Hepatocyte (in vitro differentiated cells): ENCODE results near the gene OGG1. TPM values are rescaled to one million over a fixed set of nuclear protein-coding genes. Genes with fewer than 3 reads are reported as not detected.

Experiments used
- DNase-seq: peaks from one replicate; pipeline ENCODE4 v3.0.0-alpha.2; 2016; ENCODE audit warnings: low spot score
- H2AFZ ChIP-seq: fragments of 200-600 bp; sonication (generic); 2 replicates; pipeline ENCODE4 v1.6.0; 2016; ENCODE audit warnings: antibody characterized with exemption, mild to moderate bottlenecking
- H3K27ac ChIP-seq: fragments of 200-600 bp; sonication (generic); 2 replicates; pipeline ENCODE4 v1.5.1; 2016; ENCODE audit warnings: mild to moderate bottlenecking
- H3K27me3 ChIP-seq: fragments of 200-600 bp; sonication (generic); 2 replicates; pipeline ENCODE4 v1.6.1; 2016
- H3K36me3 ChIP-seq: fragments of 200-600 bp; sonication (generic); replicated peaks from 2 replicates; pipeline ENCODE4 v1.5.1; 2016; ENCODE audit warnings: low read depth; ENCODE audit not compliant: insufficient read depth
- H3K4me1 ChIP-seq: fragments of 200-600 bp; sonication (generic); 2 replicates; pipeline ENCODE4 v1.5.1; 2016; ENCODE audit warnings: mild to moderate bottlenecking, moderate library complexity; ENCODE audit not compliant: insufficient read depth
- H3K4me2 ChIP-seq: fragments of 200-600 bp; sonication (generic); 2 replicates; pipeline ENCODE4 v1.6.0; 2016
- H3K4me3 ChIP-seq: fragments of 200-600 bp; sonication (generic); 2 replicates; pipeline ENCODE4 v1.5.1; 2016; ENCODE audit warnings: mild to moderate bottlenecking
- H3K79me2 ChIP-seq: fragments of 200-600 bp; sonication (generic); 2 replicates; pipeline ENCODE4 v1.6.0; 2017; ENCODE audit warnings: mild to moderate bottlenecking
- H3K9me2 ChIP-seq: fragments of 200-600 bp; sonication (generic); replicated peaks from 2 replicates; pipeline ENCODE4 v1.6.0; 2017; ENCODE audit warnings: mild to moderate bottlenecking; ENCODE audit not compliant: insufficient read depth
- H3K9me3 ChIP-seq: fragments of 200-600 bp; sonication (generic); 2 replicates; pipeline ENCODE4 v1.5.1; 2016; ENCODE audit warnings: low read depth, mild to moderate bottlenecking
- H4K20me1 ChIP-seq: fragments of 200-600 bp; sonication (generic); 2 replicates; pipeline ENCODE4 v1.6.0; 2016; ENCODE audit warnings: mild to moderate bottlenecking; ENCODE audit not compliant: insufficient read depth, poor library complexity, severe bottlenecking
- EZH2 ChIP-seq: fragments of 200-600 bp; sonication (generic); IDR thresholded peaks from 2 replicates; pipeline ENCODE4 v1.6.1; 2016; ENCODE audit warnings: antibody characterized with exemption, mild to moderate bottlenecking, borderline replicate concordance
- EZH2phosphoT487 ChIP-seq: fragments of 200-600 bp; sonication (generic); IDR thresholded peaks from one replicate; pipeline ENCODE4 v1.6.1; 2018; ENCODE audit warnings: antibody characterized with exemption, mild to moderate bottlenecking, low read depth, moderate library complexity; ENCODE audit not compliant: unreplicated experiment, severe bottlenecking
- WGBS: methylation state at CpG from one replicate; pipeline ENCODE4 v1.1.6; 2016; ENCODE audit warnings: low lambda C conversion rate; ENCODE audit errors: missing lambda C conversion rate; 5-methylcytosine and 5-hydroxymethylcytosine counted together
- polyA plus RNA-seq: library from polyadenylated mRNA; unstranded; fragments of >200 nt; fragmentation: Nextera tagmentation; extraction: Ambion mirVana; gene quantifications from 2 replicates; pipeline ENCODE4 v1.2.1, GENCODE V29; 2016
- total RNA-seq: library from RNA; depleted of rRNA; stranded (reverse); fragments of >200 nt; gene quantifications from 2 replicates; pipeline ENCODE4 v1.2.3, GENCODE V29; 2014
- TF ChIP-seq, protein P1 (sequence below): fragments of 200-600 bp; sonication (generic); IDR thresholded peaks from 2 replicates; pipeline ENCODE4 v1.5.1; 2016; ENCODE audit warnings: antibody characterized with exemption, mild to moderate bottlenecking; ENCODE audit not compliant: poor library complexity

Gene OGG1
- total and polyA plus RNA-seq, 2 experiments from 2014 or later, result 34.7 to 43.2 TPM

DNA sequence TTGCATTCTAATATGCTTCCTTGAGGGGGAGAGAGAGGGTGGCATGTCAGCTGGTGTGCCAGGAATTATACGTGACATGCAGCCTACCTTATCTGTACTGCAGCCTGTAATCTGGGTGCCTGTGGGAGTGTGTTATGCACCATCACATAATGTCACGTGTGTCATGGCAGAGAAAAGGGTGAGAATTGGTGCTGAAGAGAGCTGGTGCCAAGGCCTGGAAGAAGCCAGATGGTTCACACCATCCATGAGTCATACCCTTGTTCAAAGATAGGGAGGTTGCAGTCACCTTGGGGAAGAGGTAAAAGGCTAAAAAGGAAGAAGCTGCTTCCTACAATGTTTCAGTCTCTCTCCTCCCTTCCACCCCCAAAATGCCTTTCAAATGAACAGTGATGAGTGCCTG is 12.9 kb upstream of the OGG1 start:
- Histone ChIP-seq H3K27me3 (no peaks in the 10 kb centered on the region), H3K79me2 (peaks cover 40% of the 10 kb centered on the region), H3K36me3 (no peaks in the 10 kb centered on the region), H3K9me2 (no peaks in the 10 kb centered on the region), H3K4me1 (peaks cover 12% of the 10 kb centered on the region), H3K4me3 (no peak overlapping the region), H3K9me3 (no peaks in the 10 kb centered on the region), H3K4me2 (no peak overlapping the region), H3K27ac (no peak overlapping the region), H4K20me1 (peaks cover 15% of the 10 kb centered on the region), H2AFZ (no peak overlapping the region)
- no peak for TF ChIP-seq EZH2
- no peak for TF ChIP-seq EZH2phosphoT487
- TF ChIP-seq, protein P1, sequence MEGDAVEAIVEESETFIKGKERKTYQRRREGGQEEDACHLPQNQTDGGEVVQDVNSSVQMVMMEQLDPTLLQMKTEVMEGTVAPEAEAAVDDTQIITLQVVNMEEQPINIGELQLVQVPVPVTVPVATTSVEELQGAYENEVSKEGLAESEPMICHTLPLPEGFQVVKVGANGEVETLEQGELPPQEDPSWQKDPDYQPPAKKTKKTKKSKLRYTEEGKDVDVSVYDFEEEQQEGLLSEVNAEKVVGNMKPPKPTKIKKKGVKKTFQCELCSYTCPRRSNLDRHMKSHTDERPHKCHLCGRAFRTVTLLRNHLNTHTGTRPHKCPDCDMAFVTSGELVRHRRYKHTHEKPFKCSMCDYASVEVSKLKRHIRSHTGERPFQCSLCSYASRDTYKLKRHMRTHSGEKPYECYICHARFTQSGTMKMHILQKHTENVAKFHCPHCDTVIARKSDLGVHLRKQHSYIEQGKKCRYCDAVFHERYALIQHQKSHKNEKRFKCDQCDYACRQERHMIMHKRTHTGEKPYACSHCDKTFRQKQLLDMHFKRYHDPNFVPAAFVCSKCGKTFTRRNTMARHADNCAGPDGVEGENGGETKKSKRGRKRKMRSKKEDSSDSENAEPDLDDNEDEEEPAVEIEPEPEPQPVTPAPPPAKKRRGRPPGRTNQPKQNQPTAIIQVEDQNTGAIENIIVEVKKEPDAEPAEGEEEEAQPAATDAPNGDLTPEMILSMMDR, result no peak
- DNase-seq, result no peak
- 96% methylated on average over 2 of the region's 2 CpGs for WGBS

DNA sequence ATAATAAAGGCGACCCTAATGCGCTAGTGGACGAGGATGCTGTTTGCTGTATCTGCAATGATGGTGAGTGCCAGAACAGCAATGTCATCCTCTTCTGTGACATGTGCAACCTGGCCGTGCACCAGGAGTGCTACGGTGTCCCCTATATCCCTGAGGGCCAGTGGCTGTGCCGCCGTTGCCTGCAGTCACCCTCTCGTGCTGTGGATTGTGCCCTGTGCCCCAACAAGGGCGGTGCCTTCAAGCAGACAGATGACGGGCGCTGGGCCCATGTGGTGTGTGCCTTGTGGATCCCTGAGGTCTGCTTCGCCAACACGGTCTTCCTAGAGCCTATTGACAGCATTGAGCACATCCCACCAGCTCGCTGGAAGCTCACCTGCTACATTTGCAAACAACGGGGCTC is 10.6 kb upstream of the OGG1 start:
- no peaks in the 10 kb centered on the region for H4K20me1 ChIP-seq

DNA sequence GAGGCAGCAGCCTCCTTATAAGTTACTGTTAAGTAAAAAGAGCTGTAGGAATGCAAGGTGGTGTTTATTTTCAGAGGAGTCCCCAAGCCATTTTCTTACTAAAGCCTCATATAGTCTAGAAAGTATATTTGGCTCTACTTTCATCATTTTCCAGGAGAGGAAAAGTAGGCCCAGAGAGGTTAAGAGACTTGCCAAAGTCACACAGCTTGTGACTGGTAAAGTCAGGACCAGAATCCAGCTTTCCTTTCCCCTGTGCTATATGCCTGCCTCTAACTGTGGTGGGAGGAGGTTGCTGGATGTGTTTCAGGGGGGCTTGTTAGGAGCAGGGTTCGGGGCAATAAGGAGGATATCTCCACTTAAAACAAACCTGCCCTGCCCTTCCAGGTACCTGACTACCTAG is 7.2 kb upstream of the OGG1 start:
- no peak for TF ChIP-seq EZH2phosphoT487
- TF ChIP-seq, protein P1, result no peak
- TF ChIP-seq EZH2, result no peak
- Histone ChIP-seq H3K4me3 (no peak overlapping the region), H3K36me3 (no peaks in the 10 kb centered on the region), H3K79me2 (peaks cover under 1% of the 10 kb centered on the region), H3K27me3 (no peaks in the 10 kb centered on the region), H3K9me3 (no peaks in the 10 kb centered on the region), H3K27ac (no peak overlapping the region), H3K9me2 (no peaks in the 10 kb centered on the region), H3K4me2 (no peak overlapping the region), H4K20me1 (no peaks in the 10 kb centered on the region), H3K4me1 (no peaks in the 10 kb centered on the region), H2AFZ (no peak overlapping the region)
- 100% methylated on average over 1 of the region's 1 CpG for WGBS
- DNase-seq, result no peak

More for the DNA sequence above, 10.6 kb upstream of the OGG1 start:
- no peak for DNase-seq
- Histone ChIP-seq H2AFZ (no peak overlapping the region), H3K4me2 (no peak overlapping the region), H3K79me2 (peaks cover 17% of the 10 kb centered on the region), H3K9me3 (no peaks in the 10 kb centered on the region), H3K36me3 (no peaks in the 10 kb centered on the region), H3K4me3 (no peak overlapping the region), H3K9me2 (no peaks in the 10 kb centered on the region), H3K27me3 (no peaks in the 10 kb centered on the region), H3K27ac (no peak overlapping the region), H3K4me1 (no peaks in the 10 kb centered on the region)
- WGBS, result 96% methylated on average over 15 of the region's 15 CpGs
- TF ChIP-seq EZH2phosphoT487 (no peak), EZH2 (no peak)

DNA sequence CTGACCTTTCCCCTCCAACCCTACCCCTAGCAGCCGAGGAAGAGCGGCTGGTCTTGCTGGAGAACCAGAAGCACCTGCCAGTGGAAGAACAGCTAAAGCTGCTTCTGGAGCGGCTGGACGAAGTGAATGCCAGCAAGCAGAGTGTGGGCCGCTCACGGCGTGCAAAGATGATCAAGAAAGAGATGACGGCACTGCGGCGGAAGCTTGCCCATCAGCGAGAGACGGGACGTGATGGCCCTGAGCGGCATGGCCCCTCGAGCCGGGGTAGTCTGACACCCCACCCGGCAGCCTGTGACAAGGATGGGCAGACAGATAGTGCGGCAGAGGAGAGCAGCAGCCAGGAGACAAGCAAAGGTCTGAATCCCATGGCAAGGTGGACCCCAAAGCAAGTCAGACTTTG is 6.2 kb upstream of the OGG1 start:
- Histone ChIP-seq H3K27me3 (no peaks in the 10 kb centered on the region), H3K36me3 (no peaks in the 10 kb centered on the region), H3K9me2 (no peaks in the 10 kb centered on the region), H3K9me3 (no peaks in the 10 kb centered on the region), H3K79me2 (no peaks in the 10 kb centered on the region), H2AFZ (no peak overlapping the region), H3K4me2 (no peak overlapping the region), H3K4me3 (no peak overlapping the region), H3K27ac (no peak overlapping the region), H3K4me1 (peaks cover under 1% of the 10 kb centered on the region), H4K20me1 (no peaks in the 10 kb centered on the region)
- TF ChIP-seq, protein P1, result no peak
- TF ChIP-seq EZH2phosphoT487, result no peak
- no peak for TF ChIP-seq EZH2
- 96% methylated on average over 18 of the region's 18 CpGs for WGBS
- DNase-seq, result no peak
